Stomach (tissue), 4 donors: ENCODE measurements around the gene CIP2A.

ENCODE experiments used
- EP300 ChIP-seq: sonication (generic); formaldehyde crosslinking; IDR thresholded peaks from one replicate; pipeline ENCODE4 v1.6.1; 2017; ENCODE audit warnings: antibody characterized with exemption
- POLR2A ChIP-seq, 4 donors: fragments of 450-650 bp; IDR thresholded peaks; one replicate each; pipeline ENCODE4 v1.6.1; 2016; ENCODE audit warnings: antibody characterized with exemption in 4 of 4, control low read depth in 2 of 4, mild to moderate bottlenecking in 1 of 4, moderate library complexity in 1 of 4
- POLR2AphosphoS5 ChIP-seq, 3 donors: sonication (generic); formaldehyde crosslinking; IDR thresholded peaks; one replicate each; pipeline ENCODE4 v1.6.1; 2016; ENCODE audit warnings: antibody characterized with exemption in 3 of 3
- TF ChIP-seq, protein P1 (sequence below), 7 experiments: fragments of 450-650 bp in 4 of 7; fragments of 200-600 bp in 3 of 7; sonication (generic) in 3 of 7; IDR thresholded peaks; one replicate each; pipeline ENCODE4 v1.5.1; 2016 to 2019; ENCODE audit warnings: antibody characterized with exemption in 7 of 7, control low read depth in 2 of 7, mild to moderate bottlenecking in 1 of 7

DNA sequence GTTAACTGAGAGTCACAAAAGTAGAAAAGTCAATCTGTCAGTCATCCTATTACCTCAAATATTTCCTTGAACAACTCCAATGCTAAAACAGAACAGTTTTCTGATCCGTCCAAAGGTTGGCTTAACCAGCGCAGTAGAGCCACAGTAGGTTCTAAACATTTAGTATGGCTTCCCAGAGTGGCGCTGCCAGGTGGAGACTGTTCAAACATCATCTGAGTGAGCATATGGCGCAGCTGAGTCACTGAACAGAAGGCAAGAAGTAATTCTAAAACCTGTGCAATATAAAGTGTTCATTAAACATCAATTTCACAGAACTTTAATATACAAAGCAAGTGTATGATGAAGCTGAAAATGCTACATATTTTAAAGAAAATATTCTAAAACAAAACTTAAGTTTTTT is 19.9 kb downstream of the CIP2A start:
- TF ChIP-seq, protein P1, sequence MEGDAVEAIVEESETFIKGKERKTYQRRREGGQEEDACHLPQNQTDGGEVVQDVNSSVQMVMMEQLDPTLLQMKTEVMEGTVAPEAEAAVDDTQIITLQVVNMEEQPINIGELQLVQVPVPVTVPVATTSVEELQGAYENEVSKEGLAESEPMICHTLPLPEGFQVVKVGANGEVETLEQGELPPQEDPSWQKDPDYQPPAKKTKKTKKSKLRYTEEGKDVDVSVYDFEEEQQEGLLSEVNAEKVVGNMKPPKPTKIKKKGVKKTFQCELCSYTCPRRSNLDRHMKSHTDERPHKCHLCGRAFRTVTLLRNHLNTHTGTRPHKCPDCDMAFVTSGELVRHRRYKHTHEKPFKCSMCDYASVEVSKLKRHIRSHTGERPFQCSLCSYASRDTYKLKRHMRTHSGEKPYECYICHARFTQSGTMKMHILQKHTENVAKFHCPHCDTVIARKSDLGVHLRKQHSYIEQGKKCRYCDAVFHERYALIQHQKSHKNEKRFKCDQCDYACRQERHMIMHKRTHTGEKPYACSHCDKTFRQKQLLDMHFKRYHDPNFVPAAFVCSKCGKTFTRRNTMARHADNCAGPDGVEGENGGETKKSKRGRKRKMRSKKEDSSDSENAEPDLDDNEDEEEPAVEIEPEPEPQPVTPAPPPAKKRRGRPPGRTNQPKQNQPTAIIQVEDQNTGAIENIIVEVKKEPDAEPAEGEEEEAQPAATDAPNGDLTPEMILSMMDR (IDR thresholded peaks at IDR 0.05) = no peak
- no peak for TF ChIP-seq POLR2A (IDR thresholded peaks at IDR 0.05)
- TF ChIP-seq EP300 = no peak
- no peak for TF ChIP-seq POLR2AphosphoS5 (IDR thresholded peaks at IDR 0.05)
